ENCODE results near the gene SRP9. TPM values are rescaled to one million over a fixed set of nuclear protein-coding genes. Genes with fewer than 3 reads are reported as not detected.
A peak's percentile ranks its signal among the peaks of the same experiment; 100 is the strongest.
"Not testable (repeated sequence)": the region's sequence is repeated elsewhere in the genome, so short reads cannot be mapped to it uniquely, and the experiment has no call there.

The SRP9 gene
- total RNA-seq, 1 donor from 2014 or later: 143 TPM

- ChIA-PET CTCF (no interaction called here), POLR2A (interaction anchor here (2.1 kb wide), 1 partner anchor 74 kb away, joined by 4 read pairs; the partner anchor contains the start of gene TMEM63A)
- peaks cover 12% of the 10 kb centered on the region for H3K4me1 Mint-ChIP-seq
- DNase-seq: no peak
- intact Hi-C loops (cut with micrococcal nuclease): no loop called here
- TF ChIP-seq, protein P1, sequence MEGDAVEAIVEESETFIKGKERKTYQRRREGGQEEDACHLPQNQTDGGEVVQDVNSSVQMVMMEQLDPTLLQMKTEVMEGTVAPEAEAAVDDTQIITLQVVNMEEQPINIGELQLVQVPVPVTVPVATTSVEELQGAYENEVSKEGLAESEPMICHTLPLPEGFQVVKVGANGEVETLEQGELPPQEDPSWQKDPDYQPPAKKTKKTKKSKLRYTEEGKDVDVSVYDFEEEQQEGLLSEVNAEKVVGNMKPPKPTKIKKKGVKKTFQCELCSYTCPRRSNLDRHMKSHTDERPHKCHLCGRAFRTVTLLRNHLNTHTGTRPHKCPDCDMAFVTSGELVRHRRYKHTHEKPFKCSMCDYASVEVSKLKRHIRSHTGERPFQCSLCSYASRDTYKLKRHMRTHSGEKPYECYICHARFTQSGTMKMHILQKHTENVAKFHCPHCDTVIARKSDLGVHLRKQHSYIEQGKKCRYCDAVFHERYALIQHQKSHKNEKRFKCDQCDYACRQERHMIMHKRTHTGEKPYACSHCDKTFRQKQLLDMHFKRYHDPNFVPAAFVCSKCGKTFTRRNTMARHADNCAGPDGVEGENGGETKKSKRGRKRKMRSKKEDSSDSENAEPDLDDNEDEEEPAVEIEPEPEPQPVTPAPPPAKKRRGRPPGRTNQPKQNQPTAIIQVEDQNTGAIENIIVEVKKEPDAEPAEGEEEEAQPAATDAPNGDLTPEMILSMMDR (IDR thresholded peaks at IDR 0.05): no peak
- no peak overlapping the region for H3K27ac Mint-ChIP-seq
- H3K4me3 Mint-ChIP-seq: no peak overlapping the region
- no peak for ATAC-seq (ENCODE audit: low read depth)
- peaks cover 3% of the 10 kb centered on the region for H3K27me3 Mint-ChIP-seq
- H3K9me3 Mint-ChIP-seq: no peaks in the 10 kb centered on the region
- no peaks in the 10 kb centered on the region for H3K36me3 Mint-ChIP-seq (ENCODE audit: low read depth)
Measured at GRCh38 chr1:225808136-225808535, 30.5 kb downstream of the SRP9 start.

GRCh38 chr1:225809842-225810578 is 32.4 kb downstream of the SRP9 start, which contains the start of gene EPHX1:
Gene EPHX1, plus strand, starts transcription at chr1:225810124. Its CDS starts 18,606 bp downstream, at chr1:225828730.
- H3K9me3 Mint-ChIP-seq: no peaks in the 10 kb centered on the region
- ChIA-PET POLR2A (interaction anchor here (0.6 to 1.9 kb wide), 2 partner anchors 32 to 75 kb away, joined by 3 to 7 read pairs; partner anchors contain the start of gene SRP9), CTCF (interaction anchor here (0.6 to 1.9 kb wide), 3 partner anchors 32 to 337 kb away, joined by 3 to 6 read pairs (median 3); partner anchors contain the start of gene SRP9)
- peaks cover 12% of the 10 kb centered on the region for H3K4me1 Mint-ChIP-seq
- H3K27ac Mint-ChIP-seq: no peak within 1 kb of the TSS
- ATAC-seq (ENCODE audit: low read depth) (peak; percentile 87), DNase-seq (peak; percentile 57)
- TF ChIP-seq, protein P1 (IDR thresholded peaks at IDR 0.05): no peak
- H3K4me3 Mint-ChIP-seq: peak within 1 kb of the TSS; percentile 86
- intact Hi-C loops (cut with micrococcal nuclease): loop anchor here (2.0 to 5.0 kb wide), 3 partner anchors 33 to 73 kb away; partner anchors contain the start of genes SRP9 and TMEM63A
- H3K27me3 Mint-ChIP-seq: peaks cover 3% of the 10 kb centered on the region
- no peaks in the 10 kb centered on the region for H3K36me3 Mint-ChIP-seq (ENCODE audit: low read depth)

DNA sequence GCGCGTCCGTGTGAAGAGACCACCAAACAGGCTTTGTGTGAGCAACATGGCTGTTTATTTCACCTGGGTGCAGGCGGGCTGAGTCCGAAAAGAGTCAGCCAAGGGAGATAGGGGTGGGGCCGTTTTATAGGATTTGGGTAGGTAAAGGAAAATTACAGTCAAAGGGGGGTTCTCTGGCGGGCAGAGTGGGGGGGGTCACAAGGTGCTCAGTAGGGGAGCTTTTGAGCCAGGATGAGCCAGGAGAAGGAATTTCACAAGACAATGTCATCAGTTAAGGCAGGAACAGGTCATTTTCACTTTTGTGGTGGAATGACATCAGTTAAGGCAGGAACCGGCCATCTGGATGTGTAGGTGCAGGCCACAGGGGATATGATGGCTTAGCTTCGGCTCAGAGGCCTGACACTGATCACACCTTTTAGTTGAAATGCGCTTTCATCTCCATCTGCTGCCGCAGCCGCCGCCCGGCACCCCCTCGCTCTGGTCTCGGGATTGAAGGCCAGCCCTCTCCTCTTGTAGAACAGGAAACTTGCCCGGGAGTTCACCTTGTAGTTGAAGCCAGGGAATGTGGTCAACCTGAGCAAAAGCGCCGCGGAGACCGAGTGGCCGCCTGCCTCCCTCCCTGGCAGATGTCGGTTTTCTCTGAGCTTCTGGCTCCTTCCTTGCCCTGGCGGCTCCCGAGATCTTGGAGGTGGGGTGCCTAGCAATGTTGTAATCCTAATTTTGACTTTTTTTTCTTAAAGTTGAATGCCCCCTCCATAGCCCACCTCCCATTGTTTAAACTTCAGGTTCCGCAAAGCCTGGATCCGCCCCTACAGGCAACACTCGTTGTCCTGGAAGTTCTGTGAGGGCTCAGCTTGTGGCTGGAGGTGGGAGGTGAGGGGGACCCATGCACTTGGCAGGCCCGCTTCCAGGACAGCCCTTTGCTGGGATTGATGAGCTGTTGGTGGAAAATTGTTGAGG is 33.2 kb downstream of the SRP9 start:
- not testable (repeated sequence) for ATAC-seq (ENCODE audit: low read depth); H3K9me3 Mint-ChIP-seq; H3K27me3 Mint-ChIP-seq; H3K36me3 Mint-ChIP-seq (ENCODE audit: low read depth); H3K27ac Mint-ChIP-seq; DNase-seq
- H3K4me1 Mint-ChIP-seq: peaks cover 12% of the 10 kb centered on the region
- POLR2A ChIA-PET: interaction anchor here (1.9 kb wide), 1 partner anchor 33 kb away, joined by 7 read pairs; the partner anchor contains the start of gene SRP9
- intact Hi-C loops (cut with micrococcal nuclease): loop anchor here (2.0 to 5.0 kb wide), 3 partner anchors 34 to 72 kb away; partner anchors contain the start of genes SRP9 and TMEM63A
- peak overlapping the region; percentile 78 for H3K4me3 Mint-ChIP-seq
- CTCF ChIA-PET: interaction anchor here (1.2 to 1.9 kb wide), 2 partner anchors 33 to 338 kb away, joined by 3 to 6 read pairs; partner anchors contain the start of gene SRP9

DNA sequence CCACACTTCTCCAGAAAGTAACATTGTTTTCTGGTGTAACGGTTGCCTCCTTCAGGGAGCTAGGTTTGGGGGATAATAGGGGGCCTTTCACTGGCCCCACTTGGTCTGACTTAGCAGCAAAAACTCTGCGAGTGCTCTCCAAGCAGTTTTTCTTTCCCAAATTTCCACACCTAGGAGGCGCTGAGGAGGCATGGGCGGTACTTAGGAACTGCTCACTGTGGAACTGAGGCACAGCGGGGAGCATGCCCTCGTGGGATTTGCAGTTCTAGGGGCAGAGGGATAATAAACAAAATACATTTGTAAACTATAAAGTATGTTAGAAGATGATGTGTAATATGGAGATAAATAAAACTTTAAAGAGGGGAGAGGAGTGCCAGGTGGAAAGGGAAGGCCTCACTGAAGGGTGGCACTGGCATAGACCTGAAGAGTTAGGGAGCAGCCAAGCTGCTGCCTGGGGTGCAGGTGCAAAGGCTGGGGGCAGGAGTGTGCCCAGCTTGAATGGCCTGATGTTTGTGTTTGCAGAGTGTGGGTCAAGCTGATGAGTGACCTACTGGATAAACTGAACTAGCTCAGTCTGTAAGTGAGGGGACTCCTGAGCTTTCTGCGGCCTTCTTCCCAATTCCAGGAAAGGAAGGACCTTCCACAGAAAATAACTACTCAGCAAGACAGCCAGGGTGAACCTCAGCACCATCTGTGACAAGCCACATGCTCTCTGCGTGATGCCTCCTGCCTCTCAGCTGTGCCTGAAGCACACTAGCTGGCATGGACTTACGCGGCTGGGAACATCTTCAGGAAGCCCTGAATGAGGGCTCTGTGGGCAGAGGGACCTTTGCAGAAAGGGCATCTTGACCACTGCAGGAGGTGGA is 34.2 kb downstream of the SRP9 start:
- TF ChIP-seq, protein P1 (IDR thresholded peaks at IDR 0.05): no peak
- Mint-ChIP-seq H3K27me3 (peaks cover 3% of the 10 kb centered on the region), H3K27ac (no peak overlapping the region), H3K4me1 (peaks cover 12% of the 10 kb centered on the region), H3K4me3 (no peak overlapping the region), H3K36me3 (ENCODE audit: low read depth) (no peaks in the 10 kb centered on the region), H3K9me3 (no peaks in the 10 kb centered on the region)
- no peak for ATAC-seq (ENCODE audit: low read depth)
- POLR2A ChIA-PET: no interaction called here
- no peak for DNase-seq
- intact Hi-C loops (cut with micrococcal nuclease): loop anchor here (2.0 to 5.0 kb wide), 3 partner anchors 35 to 71 kb away; partner anchors contain the start of genes SRP9 and TMEM63A
- CTCF ChIA-PET: no interaction called here

Measured in activated B cell treated with CpG ODN at 0.5 μM for 24 hours (primary cell).